ENCODE data around the gene ZNF429. TPM values are rescaled to one million over a fixed set of nuclear protein-coding genes. Genes with fewer than 3 reads are reported as not detected.

ZNF429 gene
- total RNA-seq, 1 experiment from 2014 or later = 9.5 TPM

Other genes with a start within 250 kb of the ZNF429 start
- 1.5 and 1.6 TPM in 2 replicates for gene ZNF708, start 176.2 kb upstream of the ZNF429 start, total RNA-seq (2014; rRNA removed; shearing (Covaris generic); ENCODE audit: low replicate concordance)
- gene ZNF738, start 146.6 kb upstream of the ZNF429 start, total RNA-seq (2014; rRNA removed; shearing (Covaris generic); ENCODE audit: low replicate concordance) = 10.4 and 26.5 TPM in 2 replicates
- gene ZNF493, start 108.5 kb upstream of the ZNF429 start, total RNA-seq (2014; rRNA removed; shearing (Covaris generic); ENCODE audit: low replicate concordance) = 3.7 and 3.9 TPM in 2 replicates

All from Caki2 (cell line).